SK-N-SH (cell line): ENCODE results near the gene ZNF438.

Experiments used
- EP300 ChIP-seq, 2 experiments: IDR thresholded peaks; 2 replicates each; pipeline versions ENCODE4 v1.4.0 to v1.6.1; 2012; ENCODE audit warnings: borderline replicate concordance in 1 of 2, low read depth in 1 of 2, low read length in 1 of 2
- GABPA ChIP-seq: IDR thresholded peaks from 2 replicates; pipeline ENCODE4 v1.4.0; 2012; ENCODE audit warnings: low read depth, mild to moderate bottlenecking
- MXI1 ChIP-seq: IDR thresholded peaks from 2 replicates; pipeline ENCODE4 v1.6.1; 2012; ENCODE audit warnings: mild to moderate bottlenecking, low read depth, low read length, improper control_type of control experiment
- POLR2AphosphoS5 ChIP-seq: IDR thresholded peaks from 2 replicates; pipeline ENCODE4 v1.6.1; 2012; ENCODE audit warnings: low read depth, low read length
- RAD21 ChIP-seq: IDR thresholded peaks from 2 replicates; pipeline ENCODE4 v1.6.1; 2012; ENCODE audit warnings: mild to moderate bottlenecking, low read length
- SIN3A ChIP-seq: IDR thresholded peaks from 2 replicates; pipeline ENCODE4 v1.6.1; 2012; ENCODE audit warnings: low read depth, mild to moderate bottlenecking, low read length, moderate library complexity, borderline replicate concordance
- TF ChIP-seq, protein P1 (sequence below): fragments of 200-600 bp; sonication (generic); IDR thresholded peaks from 2 replicates; pipeline ENCODE4 v1.6.1; 2017; ENCODE audit warnings: antibody characterized with exemption, mild to moderate bottlenecking, moderate library complexity
- TF ChIP-seq, protein P2 (sequence below): IDR thresholded peaks from 2 replicates; pipeline ENCODE4 v1.4.0; 2012; ENCODE audit warnings: low read depth
- TF ChIP-seq, protein P3 (sequence below): IDR thresholded peaks from 2 replicates; pipeline ENCODE4 v1.4.0; 2012; ENCODE audit warnings: low read depth, borderline replicate concordance
- TF ChIP-seq, protein P4 (sequence below): fragments of 150-350 bp; IDR thresholded peaks from 2 replicates; pipeline ENCODE4 v1.6.1; 2017; ENCODE audit warnings: antibody characterized with exemption, low read length, low read depth, borderline replicate concordance

DNA sequence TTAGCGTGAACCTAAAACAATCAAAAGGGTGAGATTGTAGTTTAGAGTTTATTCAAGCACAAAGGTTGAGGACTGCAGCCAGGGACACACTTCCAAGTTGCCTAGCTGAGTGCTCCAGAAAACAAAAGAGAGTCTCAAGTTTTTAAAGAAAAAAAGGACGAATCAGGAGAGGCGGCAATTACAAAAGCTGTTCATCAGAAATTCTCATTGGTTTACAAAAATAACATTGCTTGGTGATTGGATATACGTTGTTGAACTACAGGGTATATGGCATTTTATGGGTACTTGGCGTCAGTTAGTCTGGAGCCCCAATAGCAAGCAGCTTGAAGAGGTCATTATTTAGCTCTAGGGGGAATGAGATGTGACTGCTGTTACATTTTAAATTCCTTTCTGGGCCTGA, 11.5 kb downstream of the ZNF438 start:
- TF ChIP-seq, protein P1, sequence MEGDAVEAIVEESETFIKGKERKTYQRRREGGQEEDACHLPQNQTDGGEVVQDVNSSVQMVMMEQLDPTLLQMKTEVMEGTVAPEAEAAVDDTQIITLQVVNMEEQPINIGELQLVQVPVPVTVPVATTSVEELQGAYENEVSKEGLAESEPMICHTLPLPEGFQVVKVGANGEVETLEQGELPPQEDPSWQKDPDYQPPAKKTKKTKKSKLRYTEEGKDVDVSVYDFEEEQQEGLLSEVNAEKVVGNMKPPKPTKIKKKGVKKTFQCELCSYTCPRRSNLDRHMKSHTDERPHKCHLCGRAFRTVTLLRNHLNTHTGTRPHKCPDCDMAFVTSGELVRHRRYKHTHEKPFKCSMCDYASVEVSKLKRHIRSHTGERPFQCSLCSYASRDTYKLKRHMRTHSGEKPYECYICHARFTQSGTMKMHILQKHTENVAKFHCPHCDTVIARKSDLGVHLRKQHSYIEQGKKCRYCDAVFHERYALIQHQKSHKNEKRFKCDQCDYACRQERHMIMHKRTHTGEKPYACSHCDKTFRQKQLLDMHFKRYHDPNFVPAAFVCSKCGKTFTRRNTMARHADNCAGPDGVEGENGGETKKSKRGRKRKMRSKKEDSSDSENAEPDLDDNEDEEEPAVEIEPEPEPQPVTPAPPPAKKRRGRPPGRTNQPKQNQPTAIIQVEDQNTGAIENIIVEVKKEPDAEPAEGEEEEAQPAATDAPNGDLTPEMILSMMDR: no peak
- TF ChIP-seq GABPA: no peak
- no peak for TF ChIP-seq POLR2AphosphoS5
- TF ChIP-seq, protein P2, sequence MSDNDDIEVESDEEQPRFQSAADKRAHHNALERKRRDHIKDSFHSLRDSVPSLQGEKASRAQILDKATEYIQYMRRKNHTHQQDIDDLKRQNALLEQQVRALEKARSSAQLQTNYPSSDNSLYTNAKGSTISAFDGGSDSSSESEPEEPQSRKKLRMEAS: no peak
- no peak for TF ChIP-seq MXI1
- TF ChIP-seq RAD21: no peak
- TF ChIP-seq SIN3A: no peak
- TF ChIP-seq, protein P3, sequence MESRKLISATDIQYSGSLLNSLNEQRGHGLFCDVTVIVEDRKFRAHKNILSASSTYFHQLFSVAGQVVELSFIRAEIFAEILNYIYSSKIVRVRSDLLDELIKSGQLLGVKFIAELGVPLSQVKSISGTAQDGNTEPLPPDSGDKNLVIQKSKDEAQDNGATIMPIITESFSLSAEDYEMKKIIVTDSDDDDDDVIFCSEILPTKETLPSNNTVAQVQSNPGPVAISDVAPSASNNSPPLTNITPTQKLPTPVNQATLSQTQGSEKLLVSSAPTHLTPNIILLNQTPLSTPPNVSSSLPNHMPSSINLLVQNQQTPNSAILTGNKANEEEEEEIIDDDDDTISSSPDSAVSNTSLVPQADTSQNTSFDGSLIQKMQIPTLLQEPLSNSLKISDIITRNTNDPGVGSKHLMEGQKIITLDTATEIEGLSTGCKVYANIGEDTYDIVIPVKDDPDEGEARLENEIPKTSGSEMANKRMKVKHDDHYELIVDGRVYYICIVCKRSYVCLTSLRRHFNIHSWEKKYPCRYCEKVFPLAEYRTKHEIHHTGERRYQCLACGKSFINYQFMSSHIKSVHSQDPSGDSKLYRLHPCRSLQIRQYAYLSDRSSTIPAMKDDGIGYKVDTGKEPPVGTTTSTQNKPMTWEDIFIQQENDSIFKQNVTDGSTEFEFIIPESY: no peak
- no peak for TF ChIP-seq EP300 (IDR thresholded peaks at IDR 0.05; ENCODE audit: borderline replicate concordance in 1 of 2, low read depth in 1 of 2, low read length in 1 of 2)
- TF ChIP-seq, protein P4, sequence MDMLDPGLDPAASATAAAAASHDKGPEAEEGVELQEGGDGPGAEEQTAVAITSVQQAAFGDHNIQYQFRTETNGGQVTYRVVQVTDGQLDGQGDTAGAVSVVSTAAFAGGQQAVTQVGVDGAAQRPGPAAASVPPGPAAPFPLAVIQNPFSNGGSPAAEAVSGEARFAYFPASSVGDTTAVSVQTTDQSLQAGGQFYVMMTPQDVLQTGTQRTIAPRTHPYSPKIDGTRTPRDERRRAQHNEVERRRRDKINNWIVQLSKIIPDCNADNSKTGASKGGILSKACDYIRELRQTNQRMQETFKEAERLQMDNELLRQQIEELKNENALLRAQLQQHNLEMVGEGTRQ: no peak
